ENCODE results near the gene PRF1. TPM values are rescaled to one million over a fixed set of nuclear protein-coding genes. Genes with fewer than 3 reads are reported as not detected.
"Not testable (repeated sequence)": the region's sequence is repeated elsewhere in the genome, so short reads cannot be mapped to it uniquely, and the experiment has no call there.

The PRF1 gene
- total and polyA plus RNA-seq, 4 donors = 1.3 to 6.1 (median 4.7) TPM

DNA sequence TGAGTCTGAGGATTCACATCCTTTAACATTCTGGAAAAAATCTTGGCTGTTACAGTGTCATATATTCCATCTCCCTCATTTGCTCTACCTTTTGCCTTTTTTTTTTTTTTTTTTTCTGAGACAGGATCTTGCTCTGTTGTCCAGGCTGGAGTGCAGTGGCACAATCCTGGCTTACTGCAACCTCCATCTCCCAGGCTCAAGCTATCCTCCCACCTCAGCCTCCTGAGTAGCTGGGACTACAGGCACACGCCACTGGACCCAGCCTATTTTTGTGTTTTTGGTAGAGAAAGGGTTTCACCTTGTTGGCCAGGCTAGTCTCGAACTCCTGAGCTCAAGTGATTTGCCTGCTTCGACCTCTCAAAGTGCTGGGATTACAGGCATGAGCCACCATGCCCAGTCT is 11.8 kb upstream of the PRF1 start:
- ATAC-seq (ENCODE audit: low FRiP score); H3K27ac ChIP-seq (ENCODE audit: low read depth in 1 of 2, low read length in 2 of 2); H3K9me3 ChIP-seq (ENCODE audit: control insufficient read depth, low read length); intact Hi-C loops (cut with DNase I); H3K4me1 ChIP-seq (ENCODE audit: control insufficient read depth in 1 of 2, insufficient read depth in 2 of 2, low read length in 2 of 2); H3K36me3 ChIP-seq (ENCODE audit: control insufficient read depth in 1 of 2, insufficient read depth in 2 of 2, low read length in 1 of 2); H3K4me3 ChIP-seq (ENCODE audit: low read length in 2 of 2); DNase-seq; H3K27me3 ChIP-seq (ENCODE audit: control insufficient read depth in 1 of 2, insufficient read depth in 2 of 2, low read length in 1 of 2): not testable (repeated sequence)
- 98 to 100% methylated on average over 3 of the region's 3 CpGs for WGBS, 2 donors

- H3K4me1 ChIP-seq (ENCODE audit: control insufficient read depth in 1 of 2, insufficient read depth in 2 of 2, low read length in 2 of 2) = no peaks in the 10 kb centered on the region
- H3K27me3 ChIP-seq (ENCODE audit: control insufficient read depth in 1 of 2, insufficient read depth in 2 of 2, low read length in 1 of 2) = no peaks in the 10 kb centered on the region
- no peak overlapping the region for H3K27ac ChIP-seq (ENCODE audit: low read depth in 1 of 2, low read length in 2 of 2)
- H3K4me3 ChIP-seq (ENCODE audit: low read length in 2 of 2) = no peak overlapping the region
- DNase-seq = no peak
- H3K9me3 ChIP-seq (ENCODE audit: control insufficient read depth, low read length) = no peaks in the 10 kb centered on the region
- ATAC-seq (ENCODE audit: low FRiP score) = no peak
- WGBS, 2 donors = 70 to 79% methylated on average over 2 of the region's 2 CpGs
- no peaks in the 10 kb centered on the region for H3K36me3 ChIP-seq (ENCODE audit: control insufficient read depth in 1 of 2, insufficient read depth in 2 of 2, low read length in 1 of 2)
- intact Hi-C loops (cut with DNase I) = no loop called here
Measured at GRCh38 chr10:70613941-70614340, 11.4 kb upstream of the PRF1 start.

GRCh38 chr10:70607936-70608335 is 5.4 kb upstream of the PRF1 start:
- Histone ChIP-seq H3K27ac (ENCODE audit: low read depth in 1 of 2, low read length in 2 of 2) (no peak overlapping the region), H3K9me3 (ENCODE audit: control insufficient read depth, low read length) (no peaks in the 10 kb centered on the region), H3K4me3 (ENCODE audit: low read length in 2 of 2) (no peak overlapping the region), H3K4me1 (ENCODE audit: control insufficient read depth in 1 of 2, insufficient read depth in 2 of 2, low read length in 2 of 2) (no peaks in the 10 kb centered on the region), H3K27me3 (ENCODE audit: control insufficient read depth in 1 of 2, insufficient read depth in 2 of 2, low read length in 1 of 2) (no peaks in the 10 kb centered on the region), H3K36me3 (ENCODE audit: control insufficient read depth in 1 of 2, insufficient read depth in 2 of 2, low read length in 1 of 2) (no peaks in the 10 kb centered on the region)
- ATAC-seq (ENCODE audit: low FRiP score) = no peak
- WGBS, 2 donors = 95 to 97% methylated on average over 4 of the region's 4 CpGs
- no peak for DNase-seq
- intact Hi-C loops (cut with DNase I) = no loop called here

GRCh38 chr10:70605161-70605560 is 2.6 kb upstream of the PRF1 start:
- H3K27ac ChIP-seq (ENCODE audit: low read depth in 1 of 2, low read length in 2 of 2) = no peak overlapping the region
- H3K4me3 ChIP-seq (ENCODE audit: low read length in 2 of 2) = no peak overlapping the region
- no peak for ATAC-seq (ENCODE audit: low FRiP score)
- no peaks in the 10 kb centered on the region for H3K36me3 ChIP-seq (ENCODE audit: control insufficient read depth in 1 of 2, insufficient read depth in 2 of 2, low read length in 1 of 2)
- DNase-seq = no peak
- H3K4me1 ChIP-seq (ENCODE audit: control insufficient read depth in 1 of 2, insufficient read depth in 2 of 2, low read length in 2 of 2) = no peaks in the 10 kb centered on the region
- no peaks in the 10 kb centered on the region for H3K9me3 ChIP-seq (ENCODE audit: control insufficient read depth, low read length)
- H3K27me3 ChIP-seq (ENCODE audit: control insufficient read depth in 1 of 2, insufficient read depth in 2 of 2, low read length in 1 of 2) = no peaks in the 10 kb centered on the region
- intact Hi-C loops (cut with DNase I) = no loop called here
- WGBS, 2 donors = 72 to 84% methylated on average over 2 of the region's 2 CpGs

GRCh38 chr10:70604106-70604505 is 1.6 kb upstream of the PRF1 start:
- H3K27me3 ChIP-seq (ENCODE audit: control insufficient read depth in 1 of 2, insufficient read depth in 2 of 2, low read length in 1 of 2) = no peaks in the 10 kb centered on the region
- no peak for ATAC-seq (ENCODE audit: low FRiP score)
- H3K4me1 ChIP-seq (ENCODE audit: control insufficient read depth in 1 of 2, insufficient read depth in 2 of 2, low read length in 2 of 2) = no peaks in the 10 kb centered on the region
- H3K9me3 ChIP-seq (ENCODE audit: control insufficient read depth, low read length) = no peaks in the 10 kb centered on the region
- no peaks in the 10 kb centered on the region for H3K36me3 ChIP-seq (ENCODE audit: control insufficient read depth in 1 of 2, insufficient read depth in 2 of 2, low read length in 1 of 2)
- H3K27ac ChIP-seq (ENCODE audit: low read depth in 1 of 2, low read length in 2 of 2) = no peak overlapping the region
- DNase-seq = no peak
- no peak overlapping the region for H3K4me3 ChIP-seq (ENCODE audit: low read length in 2 of 2)
- WGBS, 2 donors = 93 to 95% methylated on average over 4 of the region's 4 CpGs
- intact Hi-C loops (cut with DNase I) = no loop called here

DNA sequence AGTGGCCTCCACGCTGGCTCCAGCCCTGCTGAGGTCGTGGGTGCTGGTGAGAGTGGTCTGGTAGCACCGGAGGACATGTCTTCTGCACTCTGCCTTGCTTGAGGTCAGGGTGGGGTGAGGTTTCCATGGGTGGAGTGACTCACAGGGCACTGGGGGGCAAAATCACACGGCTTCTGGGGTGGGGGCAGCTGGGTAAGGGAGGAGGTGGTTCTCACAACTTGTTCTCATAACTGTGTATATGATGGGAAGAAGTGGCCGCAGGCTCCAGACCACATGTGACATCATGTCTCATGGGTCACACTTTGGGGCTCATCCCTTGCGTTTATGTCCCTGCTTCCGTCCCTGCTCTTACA is 884 bp upstream of the PRF1 start:
- ATAC-seq (ENCODE audit: low FRiP score) (no peak), DNase-seq (no peak)
- H3K27ac ChIP-seq (ENCODE audit: low read depth in 1 of 2, low read length in 2 of 2) = no peak overlapping the region
- 83 to 92% methylated on average over 7 of the region's 7 CpGs for WGBS, 2 donors
- no peaks in the 10 kb centered on the region for H3K9me3 ChIP-seq (ENCODE audit: control insufficient read depth, low read length)
- no peaks in the 10 kb centered on the region for H3K4me1 ChIP-seq (ENCODE audit: control insufficient read depth in 1 of 2, insufficient read depth in 2 of 2, low read length in 2 of 2)
- intact Hi-C loops (cut with DNase I) = no loop called here
- no peaks in the 10 kb centered on the region for H3K27me3 ChIP-seq (ENCODE audit: control insufficient read depth in 1 of 2, insufficient read depth in 2 of 2, low read length in 1 of 2)
- no peak overlapping the region for H3K4me3 ChIP-seq (ENCODE audit: low read length in 2 of 2)
- H3K36me3 ChIP-seq (ENCODE audit: control insufficient read depth in 1 of 2, insufficient read depth in 2 of 2, low read length in 1 of 2) = no peaks in the 10 kb centered on the region

DNA sequence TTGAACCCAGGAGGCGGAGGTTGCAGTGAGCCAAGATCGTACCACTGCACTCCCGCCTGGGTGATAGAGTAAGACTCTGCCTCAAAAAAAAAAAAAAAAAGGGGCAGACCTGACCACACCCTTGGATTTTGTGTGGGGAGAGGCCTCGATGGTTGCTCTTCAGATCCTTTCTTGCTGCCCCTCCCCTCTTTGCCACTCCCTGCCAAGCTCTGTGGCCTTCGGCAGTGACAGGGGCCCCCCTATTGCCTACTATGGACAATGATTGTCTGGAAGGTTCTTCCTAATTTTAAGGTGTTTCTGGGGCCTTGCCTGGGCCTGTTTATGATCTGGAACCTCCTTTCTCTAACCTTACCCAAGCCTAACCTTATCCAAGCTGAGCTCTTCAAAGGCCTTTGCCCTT is 795 bp downstream of the PRF1 start:
- ATAC-seq (ENCODE audit: low FRiP score) = no peak
- H3K4me1 ChIP-seq (ENCODE audit: control insufficient read depth in 1 of 2, insufficient read depth in 2 of 2, low read length in 2 of 2) = no peaks in the 10 kb centered on the region

DNA sequence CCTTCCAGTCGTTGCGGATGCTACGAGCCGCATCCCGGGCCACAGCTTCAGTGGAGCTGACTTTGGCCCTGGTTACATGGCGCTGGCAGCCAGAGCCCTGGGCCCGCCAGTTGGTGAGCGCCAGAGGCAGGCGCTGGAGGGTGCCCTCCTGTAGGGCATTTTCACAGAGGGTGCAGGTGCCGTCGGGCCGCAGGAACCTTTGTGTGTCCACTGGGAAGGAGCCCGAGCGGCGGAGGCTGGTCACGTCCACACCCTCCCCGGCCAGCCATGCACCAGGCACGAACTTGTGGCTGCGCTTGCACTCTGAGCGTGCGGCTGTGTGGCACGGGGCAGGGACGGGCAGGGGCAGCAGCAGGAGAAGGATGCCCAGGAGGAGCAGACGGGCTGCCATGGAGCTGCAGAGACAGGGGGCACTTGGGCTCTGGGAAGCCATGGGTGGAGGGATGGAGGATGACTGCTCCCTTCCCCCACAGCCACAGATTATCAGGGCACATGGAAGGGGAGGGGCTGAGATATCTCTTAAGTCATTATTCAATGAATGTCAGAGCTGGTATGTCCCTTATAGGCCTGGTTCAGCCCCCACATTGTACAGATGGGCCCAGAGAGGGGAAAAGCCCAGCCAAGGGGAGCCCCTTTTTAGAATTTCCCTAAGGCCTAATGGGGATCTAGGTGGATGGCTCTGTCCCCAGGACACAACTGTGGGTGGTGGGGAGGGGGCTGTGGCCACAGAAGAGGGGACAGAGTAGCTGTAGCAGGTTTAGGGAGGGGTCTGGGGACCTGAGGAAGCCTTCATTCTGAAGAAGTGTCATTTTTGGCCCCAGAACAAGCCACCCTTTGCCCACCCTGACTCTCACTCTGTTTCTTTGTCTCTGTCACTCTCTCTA is 1.8 kb downstream of the PRF1 start:
- H3K27ac ChIP-seq (ENCODE audit: low read depth in 1 of 2, low read length in 2 of 2) = no peak overlapping the region
- DNase-seq (no peak), ATAC-seq (ENCODE audit: low FRiP score) (no peak)
- H3K4me1 ChIP-seq (ENCODE audit: control insufficient read depth in 1 of 2, insufficient read depth in 2 of 2, low read length in 2 of 2) = no peaks in the 10 kb centered on the region
- no peak overlapping the region for H3K4me3 ChIP-seq (ENCODE audit: low read length in 2 of 2)
- 95% methylated on average over 24 of the region's 24 CpGs for WGBS, 2 donors
- no peaks in the 10 kb centered on the region for H3K9me3 ChIP-seq (ENCODE audit: control insufficient read depth, low read length)
- intact Hi-C loops (cut with DNase I) = no loop called here
- no peaks in the 10 kb centered on the region for H3K36me3 ChIP-seq (ENCODE audit: control insufficient read depth in 1 of 2, insufficient read depth in 2 of 2, low read length in 1 of 2)
- no peaks in the 10 kb centered on the region for H3K27me3 ChIP-seq (ENCODE audit: control insufficient read depth in 1 of 2, insufficient read depth in 2 of 2, low read length in 1 of 2)

More for the DNA sequence above, 795 bp downstream of the PRF1 start:
- no peak overlapping the region for H3K4me3 ChIP-seq (ENCODE audit: low read length in 2 of 2)
- no peaks in the 10 kb centered on the region for H3K27me3 ChIP-seq (ENCODE audit: control insufficient read depth in 1 of 2, insufficient read depth in 2 of 2, low read length in 1 of 2)
- 91% methylated on average over 5 of the region's 5 CpGs for WGBS, 2 donors
- DNase-seq = no peak
- H3K36me3 ChIP-seq (ENCODE audit: control insufficient read depth in 1 of 2, insufficient read depth in 2 of 2, low read length in 1 of 2) = no peaks in the 10 kb centered on the region
- H3K9me3 ChIP-seq (ENCODE audit: control insufficient read depth, low read length) = no peaks in the 10 kb centered on the region
- intact Hi-C loops (cut with DNase I) = no loop called here
- H3K27ac ChIP-seq (ENCODE audit: low read depth in 1 of 2, low read length in 2 of 2) = no peak overlapping the region

DNA sequence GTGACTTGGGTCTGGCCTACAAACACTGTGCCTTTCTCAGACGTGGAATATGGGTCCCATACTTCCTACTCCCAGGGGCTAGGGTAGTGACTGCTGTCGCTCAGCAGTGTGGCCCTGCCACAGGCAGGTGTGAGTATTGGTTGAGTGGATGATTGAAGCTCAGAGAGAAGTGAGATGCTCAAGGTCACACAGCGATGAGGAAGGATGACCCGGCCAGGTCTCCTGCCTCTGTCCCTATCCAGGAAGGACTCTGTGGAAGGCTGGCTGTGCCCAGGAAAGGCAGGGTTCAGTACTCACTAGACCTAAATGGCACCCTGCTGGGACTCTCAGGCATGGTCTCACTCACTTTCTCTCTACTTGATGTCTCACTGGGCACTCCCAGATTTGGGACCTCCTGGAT is 2.8 kb downstream of the PRF1 start:
- 92 to 93% methylated on average over 4 of the region's 4 CpGs for WGBS, 2 donors
- no peak for DNase-seq
- intact Hi-C loops (cut with DNase I) = no loop called here
- Histone ChIP-seq H3K4me1 (ENCODE audit: control insufficient read depth in 1 of 2, insufficient read depth in 2 of 2, low read length in 2 of 2) (no peaks in the 10 kb centered on the region), H3K36me3 (ENCODE audit: control insufficient read depth in 1 of 2, insufficient read depth in 2 of 2, low read length in 1 of 2) (no peaks in the 10 kb centered on the region), H3K27ac (ENCODE audit: low read depth in 1 of 2, low read length in 2 of 2) (no peak overlapping the region), H3K4me3 (ENCODE audit: low read length in 2 of 2) (no peak overlapping the region), H3K27me3 (ENCODE audit: control insufficient read depth in 1 of 2, insufficient read depth in 2 of 2, low read length in 1 of 2) (no peaks in the 10 kb centered on the region), H3K9me3 (ENCODE audit: control insufficient read depth, low read length) (no peaks in the 10 kb centered on the region)
- no peak for ATAC-seq (ENCODE audit: low FRiP score)
